ENCODE results near the gene DLG2.

The DLG2 gene

DNA sequence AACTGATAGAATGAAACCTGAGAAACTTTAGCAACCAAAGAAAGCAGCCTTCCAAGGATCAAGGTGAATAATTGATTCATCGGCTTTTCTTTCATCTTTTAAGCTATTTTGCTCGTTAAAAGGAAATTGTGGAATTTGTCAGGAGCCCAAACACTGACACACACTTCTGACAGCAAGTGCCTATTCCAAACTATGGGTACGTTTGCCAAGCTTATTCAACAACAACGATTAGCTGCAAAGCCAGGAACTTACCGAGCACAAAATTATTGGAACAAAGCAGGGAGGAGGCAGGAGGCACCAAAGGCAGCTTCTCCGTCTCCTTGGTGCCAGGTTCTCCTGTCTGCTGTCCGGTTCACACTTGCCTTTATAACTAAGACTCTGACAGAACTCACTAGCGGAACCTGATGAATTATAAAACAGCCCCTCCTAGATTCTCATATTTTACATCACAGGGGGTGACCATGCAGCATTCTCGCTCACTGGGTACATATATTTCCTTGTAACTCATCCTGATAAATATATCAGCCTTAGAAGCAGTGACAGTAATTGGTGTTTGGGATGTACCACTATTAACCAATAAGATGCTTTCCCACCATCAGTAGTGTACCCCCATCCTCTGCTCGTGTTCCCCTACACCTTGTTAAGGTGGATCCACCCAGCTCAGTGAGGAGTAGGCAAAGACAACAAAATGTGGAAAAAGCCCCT is 1945.1 kb downstream of the DLG2 start:
- in situ Hi-C loops (cut with MboI; ENCODE audit: low sequenced_read_pairs), result no loop called here

DNA sequence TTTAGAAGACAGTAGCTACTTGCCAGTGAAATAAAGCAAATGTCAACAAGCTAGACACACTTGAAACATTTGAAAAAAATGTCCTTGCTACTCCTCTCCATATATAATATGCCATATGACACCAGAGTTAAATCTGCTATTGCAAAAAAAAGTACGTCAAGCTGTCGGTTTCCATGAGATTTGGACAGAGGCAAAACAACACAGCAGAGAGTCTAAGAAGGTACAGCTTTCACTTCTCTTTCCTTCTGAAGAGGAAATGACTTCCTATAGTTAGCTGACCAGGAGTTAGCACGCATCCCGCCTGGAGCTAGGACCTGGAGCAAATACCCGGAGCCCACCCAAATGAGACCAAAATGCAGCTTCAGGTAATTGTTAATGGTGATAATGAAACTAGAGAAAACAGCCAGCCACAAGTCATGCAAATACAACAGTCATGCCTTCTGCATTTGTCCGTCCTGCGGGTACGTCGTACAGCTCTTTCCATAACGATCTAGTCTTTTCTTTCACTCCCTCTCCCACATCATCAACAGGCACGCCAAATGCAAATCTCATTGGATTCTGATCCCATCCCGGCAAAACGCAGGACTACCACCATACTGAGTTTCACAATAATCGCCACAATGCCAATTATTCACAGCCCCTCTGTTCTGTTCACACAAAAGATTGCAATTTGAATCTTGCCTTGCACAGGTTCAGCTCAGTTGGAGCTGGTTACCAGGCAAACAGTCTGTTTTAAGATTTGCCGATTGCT is 1945.9 kb downstream of the DLG2 start:
- in situ Hi-C loops (cut with MboI; ENCODE audit: low sequenced_read_pairs), result no loop called here

DNA sequence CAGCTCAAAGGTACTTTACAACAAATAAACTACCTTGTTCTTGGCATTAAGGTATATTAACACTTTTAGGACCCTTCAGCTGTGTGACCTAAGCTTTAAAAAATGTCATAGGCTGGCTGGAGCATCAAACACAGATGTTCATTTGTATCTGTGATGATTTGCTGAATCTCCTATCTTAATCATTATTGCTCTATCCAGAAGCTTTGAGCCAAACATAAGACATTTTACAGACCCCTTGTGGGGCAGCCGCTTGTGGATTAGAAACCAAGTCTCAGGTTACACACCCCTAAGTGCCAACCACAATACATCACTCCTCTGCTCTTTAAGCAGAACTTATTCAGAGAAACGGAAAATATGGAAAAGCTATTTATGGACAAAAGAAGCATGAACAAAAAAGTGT is 1946.8 kb downstream of the DLG2 start:
- in situ Hi-C loops (cut with MboI; ENCODE audit: low sequenced_read_pairs), result no loop called here

DNA sequence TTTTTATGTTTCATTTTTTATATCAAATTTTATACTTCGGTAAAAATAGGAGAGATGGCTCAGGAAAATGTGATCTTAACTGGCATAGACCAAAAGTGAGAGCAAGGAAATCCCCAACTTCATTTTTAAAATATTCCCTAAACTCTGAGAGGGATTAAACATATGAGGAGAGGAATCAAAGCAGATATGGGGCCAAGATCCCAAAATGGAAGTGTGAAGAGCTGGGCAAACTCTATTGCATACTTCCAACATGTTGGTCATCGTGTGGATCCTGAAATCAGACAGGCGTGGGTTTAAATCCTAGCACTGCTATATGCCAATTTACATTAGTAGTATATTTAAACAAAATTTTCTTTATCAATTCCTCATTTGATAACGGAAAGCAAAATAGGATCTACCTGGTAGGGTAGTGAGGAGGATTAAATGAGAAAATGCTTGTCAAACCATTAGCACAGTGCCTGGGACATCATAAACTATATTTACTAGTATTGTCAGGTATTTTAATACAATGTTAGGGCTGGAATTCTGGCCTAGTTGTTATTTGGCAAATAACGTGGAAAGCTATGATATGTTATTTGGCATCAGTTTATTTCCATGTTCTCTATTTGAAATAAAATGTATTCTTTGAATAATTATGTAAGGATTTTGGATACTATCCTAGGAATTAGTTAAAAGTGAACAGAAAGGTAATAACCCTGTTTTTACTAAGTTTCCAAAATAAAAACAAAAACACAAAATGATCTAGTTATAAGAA is 1948.1 kb downstream of the DLG2 start:
- in situ Hi-C loops (cut with MboI; ENCODE audit: low sequenced_read_pairs), result no loop called here

DNA sequence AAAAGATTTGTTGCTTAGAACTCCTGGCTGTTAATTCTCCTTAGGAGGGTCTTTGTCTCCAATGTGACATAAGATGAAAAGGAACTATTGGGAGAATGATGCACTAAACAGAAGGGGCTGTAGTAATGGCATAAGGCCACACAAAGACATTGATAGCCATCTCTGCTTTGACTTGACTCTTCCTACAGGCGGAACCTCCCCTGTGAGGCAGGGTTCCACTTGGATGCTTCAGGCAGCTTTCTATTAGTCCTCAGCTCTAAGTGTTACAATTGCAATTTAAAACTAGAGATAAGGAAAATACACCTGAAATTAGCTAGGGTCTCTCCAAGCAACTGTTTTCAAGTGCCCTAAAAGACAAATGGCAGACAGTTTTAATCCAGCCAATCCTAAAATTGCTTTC is 1949.4 kb downstream of the DLG2 start:
- in situ Hi-C loops (cut with MboI; ENCODE audit: low sequenced_read_pairs), result no loop called here

DNA sequence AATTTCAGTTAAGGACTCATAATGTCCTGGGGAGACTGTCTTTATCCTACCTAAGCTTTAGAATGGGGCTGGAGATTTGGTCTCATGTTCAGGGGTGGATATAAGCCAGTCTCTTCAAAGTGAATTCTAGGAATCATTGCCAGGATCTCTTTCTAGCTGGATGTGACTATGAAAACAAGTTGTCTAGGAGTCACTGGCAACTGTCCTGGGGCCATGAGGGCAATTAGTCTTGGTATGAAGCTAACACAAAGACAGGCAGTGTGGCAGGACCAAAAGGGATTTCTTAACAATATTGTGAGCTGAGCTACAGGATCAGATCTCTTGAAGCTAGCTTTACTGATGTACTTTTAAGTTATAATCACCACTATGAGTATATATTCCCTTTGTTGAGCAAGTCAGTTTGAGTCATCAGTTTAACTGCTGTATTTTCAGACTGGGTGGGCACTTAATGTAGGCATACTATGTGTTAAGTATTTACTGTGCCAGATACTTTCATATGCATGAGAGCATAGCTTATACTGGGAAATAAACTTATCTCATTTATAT is 1951.0 kb downstream of the DLG2 start:
- in situ Hi-C loops (cut with MboI; ENCODE audit: low sequenced_read_pairs), result no loop called here

DNA sequence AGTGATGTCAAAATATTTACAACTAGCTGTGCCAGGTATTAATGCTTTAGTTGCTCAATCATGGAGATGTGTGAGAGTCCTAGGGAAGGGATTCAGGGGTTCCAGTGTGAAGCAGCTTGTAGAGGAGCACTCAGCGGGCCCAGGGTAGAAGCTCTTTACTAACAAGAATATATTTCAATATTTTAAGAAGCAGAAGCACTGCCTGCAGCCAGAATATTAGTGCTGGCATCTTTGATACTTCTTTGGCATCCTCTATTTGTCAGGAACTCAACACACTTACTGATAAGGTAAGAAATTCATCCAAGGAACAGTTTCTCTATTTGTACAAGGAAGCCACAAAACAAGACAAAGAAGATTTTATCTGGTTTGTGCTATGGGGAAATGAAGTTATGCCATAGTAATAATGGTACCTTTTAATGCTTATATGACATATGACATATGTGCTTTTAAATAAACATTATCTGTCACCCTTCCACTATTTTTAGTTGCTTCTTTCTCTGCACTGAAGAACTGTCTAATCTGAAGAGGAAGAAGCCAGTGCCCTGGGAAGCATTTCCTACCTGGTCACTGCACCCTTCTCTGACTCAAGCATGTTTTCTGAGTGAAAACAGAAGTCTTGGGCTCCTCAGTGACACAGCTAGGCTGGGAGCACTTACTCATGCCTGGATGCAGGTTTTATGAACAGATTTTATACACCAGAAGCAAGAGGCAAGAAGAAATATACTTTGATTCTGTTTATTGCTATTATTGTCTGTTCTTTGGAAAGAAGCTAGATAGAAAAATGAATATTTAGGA is 1952.8 kb downstream of the DLG2 start:
- in situ Hi-C loops (cut with MboI; ENCODE audit: low sequenced_read_pairs), result no loop called here

DNA sequence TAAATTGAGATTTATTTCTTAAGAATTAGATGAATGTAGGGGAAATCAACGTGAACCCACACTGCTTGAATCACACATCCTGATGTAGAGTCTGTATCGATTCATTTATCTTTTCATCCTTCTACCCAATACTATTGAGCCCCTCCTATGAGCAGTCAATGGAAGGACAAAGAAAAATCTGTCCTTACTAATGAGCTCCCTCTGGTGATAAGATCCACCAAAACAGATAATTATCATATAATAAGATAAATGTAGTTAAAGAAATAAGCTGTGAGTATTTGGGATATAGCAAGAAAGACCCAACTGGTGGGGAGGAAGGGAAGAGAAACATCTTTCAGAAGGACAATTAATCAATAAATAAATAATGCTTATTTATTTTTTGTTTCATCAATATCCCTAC is 1955.9 kb downstream of the DLG2 start:
- in situ Hi-C loops (cut with MboI; ENCODE audit: low sequenced_read_pairs), result no loop called here

DNA sequence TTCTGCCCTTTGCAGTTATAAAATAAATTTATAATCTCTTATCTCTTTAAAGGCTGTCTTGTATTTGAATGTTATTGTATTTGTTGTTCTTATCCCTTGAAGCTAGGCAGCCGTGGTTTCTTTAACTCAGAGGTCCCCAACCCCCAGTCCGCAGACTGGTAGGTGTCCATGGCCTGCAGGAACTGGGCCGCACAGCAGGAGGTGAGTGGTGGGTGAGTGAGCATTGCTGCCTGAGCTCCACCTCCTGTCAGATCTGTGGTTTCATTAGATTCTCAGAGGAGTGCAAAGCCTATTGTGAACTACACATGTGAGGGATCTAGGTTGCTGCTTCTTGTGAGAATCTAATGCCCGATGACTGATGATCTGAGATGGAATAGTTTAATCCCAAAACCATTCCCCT is 1961.0 kb downstream of the DLG2 start:
- in situ Hi-C loops (cut with MboI; ENCODE audit: low sequenced_read_pairs), result no loop called here

DNA sequence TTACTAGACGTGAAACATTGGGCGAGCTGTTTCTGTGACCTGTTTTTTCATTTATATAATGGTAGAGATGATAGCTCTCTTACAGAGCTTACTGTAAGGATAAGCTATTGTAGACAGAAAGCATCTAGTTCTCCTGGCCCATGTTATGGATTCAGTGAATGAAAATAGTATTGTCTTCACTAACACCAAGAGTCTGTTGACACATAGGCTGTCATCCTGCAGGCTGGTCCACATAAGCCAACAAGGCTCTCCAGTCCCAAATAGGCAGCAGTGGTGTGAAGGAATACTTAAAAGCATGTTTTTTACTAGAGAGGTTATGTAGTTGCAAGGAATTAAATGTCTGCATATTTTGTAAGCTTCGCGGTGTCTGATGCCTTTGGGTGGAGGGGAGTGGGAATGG is 1963.2 kb downstream of the DLG2 start:
- in situ Hi-C loops (cut with MboI; ENCODE audit: low sequenced_read_pairs), result no loop called here

DNA sequence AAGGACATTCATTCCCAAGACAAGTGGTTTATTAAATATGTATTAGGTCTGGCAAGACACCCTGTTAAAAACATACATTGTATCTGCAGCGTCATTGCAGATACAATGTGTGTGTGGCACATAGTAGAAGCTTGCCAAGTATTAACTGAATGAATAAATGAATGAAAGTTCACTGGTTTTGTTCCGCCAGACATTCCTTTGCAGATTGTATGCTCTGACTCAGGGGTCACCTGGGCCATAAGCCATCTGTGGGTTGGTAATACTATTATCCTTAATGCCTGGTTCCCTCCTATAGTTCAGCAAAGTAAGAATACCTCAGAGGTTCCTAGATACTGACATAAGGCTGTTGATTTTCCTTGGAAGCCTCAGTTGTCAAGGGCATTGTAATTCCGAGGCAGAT is 1963.7 kb downstream of the DLG2 start:
- in situ Hi-C loops (cut with MboI; ENCODE audit: low sequenced_read_pairs), result no loop called here

DNA sequence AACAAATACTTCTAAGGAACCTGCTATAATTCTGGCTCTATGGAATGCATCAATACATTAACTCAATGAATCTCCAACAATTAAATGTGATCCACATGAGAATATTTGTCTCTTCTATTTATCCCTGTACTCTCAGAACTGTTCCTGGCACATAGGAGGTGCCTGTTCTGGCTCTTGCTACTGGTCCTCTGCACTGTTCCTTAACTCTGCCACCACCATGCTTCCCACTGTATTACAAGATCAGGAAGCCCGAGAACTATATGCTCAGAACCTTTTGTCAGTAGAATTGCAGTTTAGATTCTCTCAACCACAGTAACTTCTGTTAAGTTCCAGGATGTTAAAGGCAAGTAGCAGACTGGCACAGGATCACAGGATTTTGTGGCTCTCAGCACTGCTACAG is 1964.7 kb downstream of the DLG2 start:
- in situ Hi-C loops (cut with MboI; ENCODE audit: low sequenced_read_pairs), result no loop called here

DNA sequence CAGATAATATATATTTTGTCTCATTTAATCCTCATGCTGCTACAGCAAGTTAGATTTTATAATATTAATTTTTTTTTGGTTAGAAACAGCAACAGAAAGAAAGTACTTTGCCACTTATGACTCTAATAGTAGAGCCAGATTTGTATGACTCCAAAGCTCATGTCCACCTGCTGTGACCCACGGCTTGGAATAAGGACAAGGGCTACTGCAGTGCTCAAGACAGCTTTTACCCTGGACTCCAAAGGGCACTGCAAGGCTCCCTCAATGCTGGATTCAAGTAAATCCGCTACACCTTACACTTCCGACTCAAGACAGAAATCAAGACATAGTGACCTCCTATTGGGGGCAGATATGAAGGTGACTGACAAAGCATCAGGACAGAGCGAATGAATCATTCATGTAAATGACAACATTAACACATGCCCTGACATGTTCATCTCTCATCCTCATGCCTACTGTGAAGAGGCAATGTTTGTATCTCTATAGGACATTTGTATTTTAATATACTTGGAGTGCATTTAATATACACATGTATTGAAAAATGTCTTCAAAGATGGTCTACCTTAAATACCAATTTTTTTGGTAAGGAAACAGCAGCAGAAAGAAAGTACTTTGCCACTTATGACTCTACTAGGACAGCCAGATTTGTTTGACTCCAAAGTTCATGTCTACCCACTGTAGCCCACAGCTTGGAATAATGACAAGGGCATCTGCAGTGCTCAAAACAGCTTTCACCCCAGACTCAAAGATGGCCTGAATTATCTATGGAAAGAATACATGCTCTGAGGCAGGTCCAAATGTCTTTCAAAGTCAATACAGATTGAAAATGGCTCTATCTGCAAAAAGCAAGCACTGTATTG is 1965.4 kb downstream of the DLG2 start:
- in situ Hi-C loops (cut with MboI; ENCODE audit: low sequenced_read_pairs), result no loop called here

DNA sequence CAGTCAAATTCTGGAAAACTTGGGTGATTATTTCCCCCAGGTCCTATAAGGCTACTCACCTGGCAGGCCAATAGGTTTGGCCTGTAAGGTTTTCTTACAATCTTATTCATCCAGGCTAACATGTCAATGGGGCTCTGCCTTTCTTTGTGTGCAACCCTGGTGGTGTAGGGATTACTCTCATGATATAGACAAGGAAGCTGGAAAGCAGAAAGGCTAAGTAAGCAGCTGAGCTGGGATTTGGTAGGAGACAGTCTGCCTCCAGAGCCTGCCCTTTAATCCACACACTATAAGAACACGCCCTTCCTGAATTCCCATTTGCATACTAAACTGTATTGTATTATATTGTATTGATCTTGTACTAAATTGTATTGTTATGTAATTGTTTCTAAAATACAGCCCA is 1967.7 kb downstream of the DLG2 start:
- in situ Hi-C loops (cut with MboI; ENCODE audit: low sequenced_read_pairs), result no loop called here

DNA sequence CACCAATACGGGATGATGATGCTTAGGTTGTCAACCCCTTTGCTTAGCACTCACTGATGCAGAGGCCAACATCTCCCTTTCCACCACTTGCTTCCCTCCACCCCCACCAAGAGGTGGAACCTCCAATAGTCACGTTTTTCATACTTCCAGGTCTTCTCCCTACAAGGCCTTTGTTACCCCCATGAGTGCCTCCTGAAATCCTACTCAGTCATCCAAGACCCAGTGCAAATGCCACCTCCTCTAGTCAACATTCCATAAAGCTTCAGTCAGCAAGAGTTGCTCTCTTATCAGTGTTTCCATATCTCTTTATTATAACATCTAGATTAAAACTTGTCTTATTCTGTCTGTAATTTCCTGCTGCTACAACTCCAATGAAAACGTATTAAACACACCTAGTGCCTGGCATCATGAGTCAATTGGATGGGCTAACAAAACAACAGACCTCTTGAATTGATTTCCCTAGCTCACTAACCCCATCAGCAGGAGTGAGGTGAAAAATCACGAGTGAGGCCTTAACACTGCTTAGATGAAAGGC is 1970.3 kb downstream of the DLG2 start:
- in situ Hi-C loops (cut with MboI; ENCODE audit: low sequenced_read_pairs), result no loop called here

DNA sequence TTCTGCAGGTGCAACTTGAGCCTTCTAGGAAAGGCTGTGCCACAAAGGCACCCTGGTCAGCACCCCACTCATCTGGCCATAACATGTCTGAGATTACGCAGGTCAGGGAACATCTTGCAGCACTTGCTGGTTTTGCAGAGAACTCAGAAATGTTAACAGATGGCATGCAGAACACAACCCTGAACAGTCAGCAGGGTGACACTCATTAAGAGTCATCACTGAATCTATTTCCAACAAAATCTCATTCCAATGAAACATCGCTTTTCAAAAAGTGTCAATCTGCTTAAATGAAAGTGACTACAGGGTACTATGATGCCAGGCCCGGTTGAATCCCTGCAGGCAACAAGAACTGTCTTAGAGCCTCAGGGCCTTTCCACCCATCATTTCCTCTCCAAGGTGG is 1971.2 kb downstream of the DLG2 start:
- in situ Hi-C loops (cut with MboI; ENCODE audit: low sequenced_read_pairs), result no loop called here

DNA sequence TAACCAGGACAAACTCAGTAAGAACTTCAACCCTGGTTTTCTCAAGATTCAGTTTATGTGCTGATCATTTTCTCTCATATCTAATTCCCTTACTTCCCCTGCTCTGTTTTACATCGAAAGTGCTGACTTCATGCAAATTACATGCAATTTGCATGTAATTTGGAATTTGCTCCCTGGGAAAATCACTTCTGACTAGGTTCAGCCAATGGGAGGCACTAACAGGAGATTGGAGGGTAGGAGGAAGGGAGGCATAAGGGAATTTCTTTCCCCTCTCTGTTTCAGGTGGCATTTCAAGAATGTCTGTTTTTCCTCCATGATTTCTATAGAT is 1977.7 kb downstream of the DLG2 start:
- in situ Hi-C loops (cut with MboI; ENCODE audit: low sequenced_read_pairs), result no loop called here

DNA sequence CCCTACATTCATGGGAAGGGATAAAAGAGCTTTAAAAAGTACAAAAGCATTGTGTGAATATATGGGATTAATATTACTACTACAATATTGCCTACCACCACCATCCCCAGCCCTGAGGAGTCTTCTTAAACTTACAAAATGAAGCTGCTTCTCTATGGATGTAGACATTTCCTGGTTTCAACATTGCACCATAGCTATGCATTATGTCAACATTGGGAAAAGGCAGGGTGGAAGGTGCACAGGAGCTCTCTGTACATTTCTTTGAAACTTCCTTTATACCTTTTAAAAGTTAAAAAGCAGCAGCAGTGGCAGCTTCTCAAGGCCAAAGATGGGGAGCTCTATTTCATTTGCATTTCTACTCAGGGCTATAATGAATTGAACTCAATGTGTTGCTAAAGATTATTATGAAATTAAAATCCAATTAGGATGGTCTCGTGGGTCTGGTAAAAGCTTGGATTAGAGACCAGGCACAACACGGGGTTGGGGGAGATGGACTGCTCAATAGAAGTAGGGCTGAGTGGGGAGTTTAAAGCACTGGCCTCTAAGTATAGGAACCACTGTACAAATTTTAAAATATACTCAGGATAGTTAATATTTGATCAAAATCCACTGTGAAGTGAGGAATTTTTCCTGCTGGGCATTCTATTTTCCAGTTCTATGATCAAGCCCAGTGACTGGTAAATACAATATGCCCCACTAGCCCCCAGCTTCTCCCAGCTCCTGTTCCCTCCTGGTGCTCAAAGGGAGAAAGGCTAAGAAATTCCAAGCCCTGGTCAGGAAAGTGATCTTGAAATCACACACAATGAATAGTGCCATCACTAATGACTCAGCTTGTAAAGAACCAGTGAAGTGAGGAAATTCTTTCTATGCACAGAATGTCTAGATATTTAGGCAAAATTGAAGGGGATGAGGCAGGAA is 1978.3 kb downstream of the DLG2 start:
- in situ Hi-C loops (cut with MboI; ENCODE audit: low sequenced_read_pairs), result no loop called here

DNA sequence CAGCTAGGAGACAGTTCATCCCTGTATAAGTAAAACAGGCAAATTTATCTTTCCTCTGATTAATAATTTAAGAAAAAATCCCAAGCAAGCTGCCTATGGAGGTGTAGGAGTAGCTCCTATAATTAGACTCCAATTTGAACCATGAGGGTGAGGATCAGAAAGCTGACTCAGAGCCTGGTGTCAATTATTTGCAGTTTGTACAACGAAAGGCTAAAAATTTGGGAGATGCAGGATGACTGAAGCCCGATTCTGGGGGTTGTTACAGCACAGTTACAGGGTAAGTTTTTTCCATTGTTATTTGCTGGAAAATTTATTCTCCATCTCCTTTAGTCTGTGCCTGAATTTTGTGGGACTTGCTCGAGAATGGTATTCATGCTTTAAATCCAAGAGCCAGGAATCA is 1981.6 kb downstream of the DLG2 start:
- in situ Hi-C loops (cut with MboI; ENCODE audit: low sequenced_read_pairs), result no loop called here

All from HL-60/S4 treated with phorbol 12-myristate 13-acetate at 8.2 ng/mL for 4 days and 3 days (cell line).